GM23338 (cell line): ENCODE data around the gene TUG1. TPM values are rescaled to one million over a fixed set of nuclear protein-coding genes. Genes with fewer than 3 reads are reported as not detected.

Experiments used
- ATAC-seq: fragments of 200-7000 bp; cut with Tn5 transposase; 3 replicates; pipeline ENCODE4 v1.9.1; 2020
- DNase-seq: peaks from one replicate; pipeline ENCODE4 v3.0.0-alpha.2; 2015; ENCODE audit warnings: low spot score
- H2AFZ ChIP-seq: fragments of 200-600 bp; sonication (generic); 2 replicates; pipeline ENCODE4 v1.8.0; 2016; ENCODE audit warnings: antibody characterized with exemption, mild to moderate bottlenecking, moderate library complexity
- H3F3A ChIP-seq: fragments of 200-600 bp; sonication (generic); replicated peaks from 2 replicates; pipeline ENCODE4 v1.8.0; 2017; ENCODE audit warnings: antibody characterized with exemption, mixed run types, low read depth
- H3K27ac ChIP-seq: fragments of 200-600 bp; sonication (generic); 2 replicates; pipeline ENCODE4 v1.6.1; 2016; ENCODE audit warnings: low read depth
- H3K27me3 ChIP-seq: fragments of 200-600 bp; sonication (generic); 2 replicates; pipeline ENCODE4 v1.8.0; 2016; ENCODE audit warnings: mild to moderate bottlenecking, mixed run types, moderate library complexity; ENCODE audit not compliant: insufficient read depth
- H3K36me3 ChIP-seq: fragments of 200-600 bp; sonication (generic); 2 replicates; pipeline ENCODE4 v1.8.0; 2016; ENCODE audit warnings: mild to moderate bottlenecking; ENCODE audit not compliant: insufficient read depth
- H3K4me1 ChIP-seq: fragments of 200-600 bp; sonication (generic); 2 replicates; pipeline ENCODE4 v1.8.0; 2016; ENCODE audit warnings: mild to moderate bottlenecking, moderate library complexity; ENCODE audit not compliant: insufficient read depth
- H3K4me2 ChIP-seq: fragments of 200-600 bp; sonication (generic); 2 replicates; pipeline ENCODE4 v1.7.1; 2017; ENCODE audit warnings: mixed run types
- H3K4me3 ChIP-seq: fragments of 200-600 bp; sonication (generic); 2 replicates; pipeline ENCODE4 v1.6.1; 2016; ENCODE audit warnings: mixed run types
- H3K79me2 ChIP-seq: fragments of 200-600 bp; sonication (generic); replicated peaks from 2 replicates; pipeline ENCODE4 v1.8.0; 2017; ENCODE audit warnings: mild to moderate bottlenecking; ENCODE audit not compliant: insufficient read depth
- H3K9me2 ChIP-seq: fragments of 200-600 bp; sonication (generic); 2 replicates; pipeline ENCODE4 v1.8.0; 2017; ENCODE audit not compliant: insufficient read depth
- H4K20me1 ChIP-seq: fragments of 200-600 bp; sonication (generic); replicated peaks from 2 replicates; pipeline ENCODE4 v1.8.0; 2017; ENCODE audit warnings: mild to moderate bottlenecking; ENCODE audit not compliant: insufficient read depth
- H3K27ac Mint-ChIP-seq: 2 replicates; pipeline ENCODE4 v1.8.0; 2020; ENCODE audit warnings: inconsistent platforms, mild to moderate bottlenecking, moderate library complexity, mixed read lengths
- H3K27me3 Mint-ChIP-seq: 3 replicates; pipeline ENCODE4 v1.8.0; 2022; ENCODE audit warnings: low read depth, mild to moderate bottlenecking, moderate library complexity, mixed read lengths, inconsistent platforms; ENCODE audit not compliant: insufficient read depth, poor library complexity
- H3K36me3 Mint-ChIP-seq: 3 replicates; pipeline ENCODE4 v1.8.0; 2021; ENCODE audit warnings: low read depth, mild to moderate bottlenecking, inconsistent platforms, moderate library complexity, mixed read lengths
- H3K4me1 Mint-ChIP-seq: 3 replicates; pipeline ENCODE4 v1.8.0; 2020; ENCODE audit warnings: mild to moderate bottlenecking, inconsistent platforms, mixed read lengths
- H3K4me3 Mint-ChIP-seq: 3 replicates; pipeline ENCODE4 v1.8.0; 2021; ENCODE audit warnings: moderate library complexity, mild to moderate bottlenecking, inconsistent platforms, mixed read lengths
- H3K9me3 Mint-ChIP-seq: 3 replicates; pipeline ENCODE4 v1.8.0; 2020; ENCODE audit warnings: moderate library complexity, mild to moderate bottlenecking, inconsistent platforms, mixed read lengths
- CREB1 ChIP-seq: fragments of 250-450 bp; sonication (Bioruptor Pico); IDR thresholded peaks from 2 replicates; pipeline ENCODE4 v1.5.0; 2020; ENCODE audit warnings: low read depth, mild to moderate bottlenecking, moderate library complexity
- CTCF ChIP-seq, 2 experiments: fragments of 200-600 bp in 1 of 2; sonication (generic) in 1 of 2; conservative IDR thresholded peaks; 2 replicates each; pipeline versions ENCODE4 v1.5.1 to v1.6.1; 2016 to 2017; ENCODE audit warnings: antibody characterized with exemption in 2 of 2, low read depth in 2 of 2, mild to moderate bottlenecking in 2 of 2, moderate library complexity in 1 of 2
- ETS1 ChIP-seq: IDR thresholded peaks from 2 replicates; pipeline ENCODE4 v1.6.1; 2016; ENCODE audit warnings: antibody characterized with exemption
- EZH2 ChIP-seq: fragments of 200-600 bp; sonication (generic); IDR thresholded peaks from one replicate; pipeline ENCODE4 v1.8.0; 2017; ENCODE audit warnings: antibody characterized with exemption, mild to moderate bottlenecking, low read depth; ENCODE audit not compliant: unreplicated experiment
- EZH2phosphoT487 ChIP-seq: fragments of 200-600 bp; sonication (generic); IDR thresholded peaks from one replicate; pipeline ENCODE4 v1.8.1; 2018; ENCODE audit warnings: antibody characterized with exemption; ENCODE audit not compliant: unreplicated experiment
- JUNB ChIP-seq: IDR thresholded peaks from one replicate; pipeline ENCODE4 v1.6.1; 2016; ENCODE audit warnings: antibody characterized with exemption; ENCODE audit not compliant: unreplicated experiment
- NANOG ChIP-seq: IDR thresholded peaks from 2 replicates; pipeline ENCODE4 v1.6.1; 2016; ENCODE audit warnings: antibody characterized with exemption, borderline replicate concordance
- POLR2AphosphoS5 ChIP-seq: IDR thresholded peaks from 2 replicates; pipeline ENCODE4 v1.6.1; 2016; ENCODE audit warnings: antibody characterized with exemption, low read depth
- REST ChIP-seq: IDR thresholded peaks from one replicate; pipeline ENCODE4 v1.6.1; 2018; ENCODE audit warnings: antibody characterized with exemption; ENCODE audit not compliant: unreplicated experiment
- STAT1 ChIP-seq: IDR thresholded peaks from one replicate; pipeline ENCODE4 v1.6.1; 2016; ENCODE audit warnings: antibody characterized with exemption; ENCODE audit not compliant: unreplicated experiment
- ZNF114 ChIP-seq: fragments of 250-450 bp; sonication (Bioruptor Pico); IDR thresholded peaks from 2 replicates; pipeline ENCODE4 v1.5.0; 2020; ENCODE audit warnings: mild to moderate bottlenecking, moderate library complexity
- ZNF331 ChIP-seq: fragments of 250-450 bp; sonication (Bioruptor Pico); IDR thresholded peaks from 2 replicates; pipeline ENCODE4 v1.5.0; 2020; ENCODE audit warnings: low read depth, mild to moderate bottlenecking, moderate library complexity
- ZNF462 ChIP-seq: fragments of 250-450 bp; sonication (Bioruptor Pico); IDR thresholded peaks from 2 replicates; pipeline ENCODE4 v1.5.0; 2020; ENCODE audit warnings: mild to moderate bottlenecking, moderate library complexity
- polyA plus RNA-seq: library from polyadenylated mRNA; unstranded; fragments of >200 nt; fragmentation: Nextera tagmentation; extraction: Ambion mirVana; gene quantifications from 2 replicates; pipeline ENCODE4 v1.2.1, GENCODE V29; 2016
- total RNA-seq: library from RNA; depleted of rRNA; stranded (reverse); fragments of >200 nt; shearing (Covaris generic); gene quantifications from 2 replicates; pipeline ENCODE4 v1.2.3, GENCODE V29; 2014

The TUG1 gene
- total and polyA plus RNA-seq, 2 experiments from 2014 or later, result 58.3 to 125 TPM

GRCh38 chr22:30930228-30930627 is 38.8 kb upstream of the TUG1 start:
- H3K27ac Mint-ChIP-seq, result no peak overlapping the region
- Histone ChIP-seq H2AFZ (no peak overlapping the region), H3K27ac (no peak overlapping the region), H3K9me2 (no peaks in the 10 kb centered on the region), H3K79me2 (no peaks in the 10 kb centered on the region; the same call in 1 of the 2 replicates), H3K36me3 (peaks cover 52% of the 10 kb centered on the region), H3K4me3 (no peak overlapping the region), H4K20me1 (no peaks in the 10 kb centered on the region; the same call in 1 of the 2 replicates), H3K27me3 (no peaks in the 10 kb centered on the region), H3K4me2 (no peak overlapping the region), H3F3A (no peaks in the 10 kb centered on the region), H3K4me1 (no peaks in the 10 kb centered on the region)
- DNase-seq (no peak), ATAC-seq (no peak)
- H3K4me3 Mint-ChIP-seq, result no peak overlapping the region
- H3K9me3 Mint-ChIP-seq, result no peaks in the 10 kb centered on the region; the same call in 2 of the 3 replicates
- H3K27me3 Mint-ChIP-seq, result peaks cover 8% of the 10 kb centered on the region
- no peaks in the 10 kb centered on the region for H3K4me1 Mint-ChIP-seq
- peaks cover 97% of the 10 kb centered on the region for H3K36me3 Mint-ChIP-seq
- TF ChIP-seq NANOG (no peak), POLR2AphosphoS5 (no peak), ZNF331 (CRISPR knock-in tag) (no peak), CTCF (conservative IDR thresholded peaks at IDR 0.05; ENCODE audit: low read depth in 2 of 2) (no peak), EZH2 (no peak), STAT1 (no peak), ZNF114 (CRISPR knock-in tag) (no peak), ZNF462 (CRISPR knock-in tag) (no peak), REST (no peak), EZH2phosphoT487 (no peak), JUNB (no peak), ETS1 (no peak), CREB1 (no peak)
